A673 (cell line): ENCODE measurements around the gene INSRR. TPM values are rescaled to one million over a fixed set of nuclear protein-coding genes. Genes with fewer than 3 reads are reported as not detected.
A peak's percentile ranks its signal among the peaks of the same experiment; 100 is the strongest.

Source experiments
- BruUV-seq: library from RNA; stranded (reverse); fragments of 400-500 nt; replicated peaks from 2 replicates; lab custom pipeline; 2021; lab: Mats Ljungman, UMichigan
- CTCF ChIA-PET: fragments of 300-600 bp; sonication (Branson Sonifier 250); formaldehyde crosslinking; loops from one replicate; lab custom pipeline; 2022; ENCODE audit warnings: antibody characterized with exemption; lab: Charles Lee
- POLR2A ChIA-PET: fragments of 300-600 bp; sonication (Branson Sonifier 250); formaldehyde crosslinking; loops from one replicate; lab custom pipeline; 2022; ENCODE audit warnings: antibody characterized with exemption; ENCODE audit not compliant: low non-redundant PET; lab: Charles Lee
- DNase-seq: peaks from one replicate; pipeline ENCODE4 v3.0.0-alpha.2; 2015; ENCODE audit warnings: low spot score
- H3K27ac ChIP-seq: fragments of 200-600 bp; sonication (generic); 2 replicates; pipeline ENCODE4 v1.5.1; 2016; ENCODE audit warnings: mixed run types, low read depth, mild to moderate bottlenecking, mixed read lengths, antibody characterized with exemption, low read length; ENCODE audit not compliant: poor library complexity, severe bottlenecking
- H3K27me3 ChIP-seq: fragments of 200-600 bp; sonication (generic); replicated peaks from 2 replicates; pipeline ENCODE4 v1.6.1; 2017; ENCODE audit warnings: mixed run types, low read depth, mild to moderate bottlenecking, mixed read lengths, antibody characterized with exemption, low read length; ENCODE audit not compliant: insufficient read depth, poor library complexity
- H3K36me3 ChIP-seq: fragments of 200-600 bp; sonication (generic); 2 replicates; pipeline ENCODE4 v1.6.1; 2016; ENCODE audit warnings: mixed run types, mild to moderate bottlenecking, mixed read lengths, antibody characterized with exemption, low read length; ENCODE audit not compliant: insufficient read depth, poor library complexity, severe bottlenecking
- H3K4me1 ChIP-seq: fragments of 200-600 bp; sonication (generic); 2 replicates; pipeline ENCODE4 v1.6.1; 2017; ENCODE audit warnings: mixed run types, mild to moderate bottlenecking, mixed read lengths, antibody characterized with exemption, low read length; ENCODE audit not compliant: insufficient read depth, poor library complexity, severe bottlenecking
- H3K4me3 ChIP-seq: fragments of 200-600 bp; sonication (generic); 2 replicates; pipeline ENCODE4 v1.5.1; 2016; ENCODE audit warnings: low read depth, mixed run types, mild to moderate bottlenecking, mixed read lengths, low read length; ENCODE audit not compliant: poor library complexity, severe bottlenecking
- H3K9me3 ChIP-seq: fragments of 200-600 bp; sonication (generic); 2 replicates; pipeline ENCODE4 v1.6.1; 2016; ENCODE audit warnings: mixed run types, low read depth, mild to moderate bottlenecking, mixed read lengths, antibody characterized with exemption, low read length; ENCODE audit not compliant: poor library complexity, severe bottlenecking
- CTCF ChIP-seq: fragments of 300-800, 200-600 bp; sonication (generic); conservative IDR thresholded peaks from 2 replicates; pipeline ENCODE4 v1.5.1; 2017; ENCODE audit warnings: low read depth, mild to moderate bottlenecking, antibody characterized with exemption, low read length, moderate library complexity, mixed read lengths
- EZH2 ChIP-seq: fragments of 200-600 bp; sonication (generic); IDR thresholded peaks from 2 replicates; pipeline ENCODE4 v1.6.1; 2017; ENCODE audit warnings: borderline replicate concordance, low read depth, mild to moderate bottlenecking, mixed read lengths, antibody characterized with exemption, low read length; ENCODE audit not compliant: poor library complexity, severe bottlenecking
- intact Hi-C: fragments of 100-400 bp; cut with micrococcal nuclease; formaldehyde crosslinking; loops from one replicate; pipeline ENCODE4 v1.10.0; 2022; ENCODE audit not compliant: unreplicated experiment
- total RNA-seq: library from RNA; stranded (reverse); gene quantifications from 2 replicates; pipeline ENCODE4 v1.2.3, GENCODE V29; 2021

The INSRR gene
- total RNA-seq, 1 experiment from 2014 or later = 0.15 TPM

DNA sequence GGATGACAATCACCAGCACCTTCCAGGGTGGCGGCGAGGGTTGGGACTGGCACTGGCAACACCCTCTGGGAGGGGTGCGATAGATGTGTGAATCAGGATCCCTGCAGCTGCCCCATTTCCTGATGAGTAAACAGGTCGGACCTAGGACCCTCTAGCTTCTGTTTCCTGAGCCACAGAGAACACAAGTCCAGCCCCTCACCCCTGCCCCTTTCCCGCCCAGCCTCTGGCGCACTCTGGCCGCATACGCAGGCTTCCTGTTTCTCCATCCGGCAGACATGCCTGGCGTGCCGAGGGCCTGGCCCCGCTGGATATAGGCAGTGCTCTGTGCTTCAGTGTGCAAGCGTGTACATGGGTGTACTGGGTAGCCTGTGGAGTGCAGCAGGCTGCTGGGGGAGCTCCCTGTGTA lies 39.2 kb upstream of the INSRR start:
- Histone ChIP-seq H3K9me3 (no peaks in the 10 kb centered on the region), H3K27ac (no peak overlapping the region), H3K4me1 (no peaks in the 10 kb centered on the region), H3K36me3 (no peaks in the 10 kb centered on the region), H3K27me3 (no peaks in the 10 kb centered on the region), H3K4me3 (no peak overlapping the region)
- intact Hi-C loops = loop anchor here (10.0 kb wide), 1 partner anchor 257 kb away; no protein-coding TSS in a partner anchor
- no peak for DNase-seq
- CTCF ChIA-PET = no interaction called here
- TF ChIP-seq EZH2 (no peak), CTCF (no peak)
- POLR2A ChIA-PET = no interaction called here
- no TSS peak for BruUV-seq

DNA sequence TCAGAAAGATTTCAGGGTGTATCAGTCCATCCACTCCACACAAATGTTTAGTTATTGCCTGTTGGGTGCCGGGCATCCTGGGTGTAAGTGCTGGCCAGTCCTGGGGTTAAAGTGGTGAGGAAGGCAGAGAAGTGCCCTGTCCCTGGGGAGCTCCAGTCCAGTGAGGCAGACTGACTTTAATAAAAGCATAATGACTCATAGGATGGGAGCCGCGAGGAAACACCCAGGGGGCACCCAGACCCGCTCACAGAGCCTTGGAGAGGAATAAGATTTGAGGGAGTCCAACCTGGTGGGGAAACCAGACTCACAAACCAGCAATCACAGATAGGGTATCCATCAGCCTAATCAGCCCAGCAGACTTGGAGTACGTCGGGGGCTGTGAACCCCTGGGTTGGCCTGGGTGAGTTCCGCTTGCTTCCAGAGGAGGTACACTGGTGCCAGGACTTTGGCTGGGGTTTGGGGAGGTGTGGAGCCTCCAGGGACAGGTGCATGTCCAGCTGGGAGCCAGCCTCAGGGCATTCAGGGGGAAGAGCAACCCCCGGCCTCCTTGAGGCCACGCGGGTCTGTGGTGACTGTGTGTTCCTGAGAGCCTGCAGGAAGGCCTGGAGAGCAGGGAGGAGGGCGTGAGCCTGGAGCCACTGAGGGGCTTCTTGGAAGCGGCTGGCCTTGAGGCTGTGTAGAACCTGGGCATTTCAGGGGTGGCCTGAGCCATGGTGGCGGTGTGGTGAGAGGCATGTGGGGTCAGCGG lies 38.3 kb upstream of the INSRR start:
- H3K27ac ChIP-seq = no peak overlapping the region
- no peaks in the 10 kb centered on the region for H3K36me3 ChIP-seq
- ChIA-PET CTCF (no interaction called here), POLR2A (no interaction called here)
- intact Hi-C loops = loop anchor here (10.0 kb wide), 1 partner anchor 258 kb away; no protein-coding TSS in a partner anchor
- DNase-seq = peak; percentile 49
- H3K27me3 ChIP-seq = no peaks in the 10 kb centered on the region
- TF ChIP-seq CTCF (no peak), EZH2 (no peak)
- no peaks in the 10 kb centered on the region for H3K4me1 ChIP-seq
- H3K9me3 ChIP-seq = no peaks in the 10 kb centered on the region
- H3K4me3 ChIP-seq = no peak overlapping the region
- BruUV-seq = no TSS peak

- DNase-seq = no peak
- ChIA-PET POLR2A (no interaction called here), CTCF (no interaction called here)
- H3K36me3 ChIP-seq = no peaks in the 10 kb centered on the region
- H3K27ac ChIP-seq = no peak overlapping the region
- H3K4me1 ChIP-seq = no peaks in the 10 kb centered on the region
- no peak overlapping the region for H3K4me3 ChIP-seq
- H3K27me3 ChIP-seq = no peaks in the 10 kb centered on the region
- intact Hi-C loops = loop anchor here (10.0 kb wide), 1 partner anchor 258 kb away; no protein-coding TSS in a partner anchor
- BruUV-seq = no TSS peak
- no peak for TF ChIP-seq CTCF
- TF ChIP-seq EZH2 = no peak
- H3K9me3 ChIP-seq = no peaks in the 10 kb centered on the region
These were observed 37.6 kb upstream of the INSRR start for GRCh38 chr1:156896490-156897033.
